ENCODE measurements around the gene EFCC1.

EFCC1 gene, protein sequence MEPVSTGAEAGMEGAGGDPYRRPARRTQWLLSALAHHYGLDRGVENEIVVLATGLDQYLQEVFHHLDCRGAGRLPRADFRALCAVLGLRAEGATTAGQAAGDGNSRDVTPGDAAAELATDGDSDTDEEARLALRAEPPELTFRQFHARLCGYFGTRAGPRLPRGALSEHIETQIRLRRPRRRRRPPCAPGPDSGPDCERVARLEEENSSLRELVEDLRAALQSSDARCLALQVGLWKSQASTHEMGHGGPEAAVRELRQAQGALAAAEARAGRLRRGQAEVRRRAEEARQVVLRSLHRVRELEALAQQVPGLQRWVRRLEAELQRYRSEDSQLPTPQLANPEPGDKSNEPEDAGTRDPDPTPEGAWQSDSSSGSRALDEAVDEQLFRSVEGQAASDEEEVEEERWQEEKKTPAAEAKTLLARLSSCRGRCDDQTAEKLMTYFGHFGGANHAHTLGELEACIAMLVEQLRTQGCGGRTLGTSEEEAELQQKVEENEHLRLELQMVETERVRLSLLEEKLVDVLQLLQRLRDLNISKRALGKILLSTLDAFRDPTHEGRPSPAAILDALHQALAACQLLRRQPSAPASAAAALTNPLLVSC

DNA sequence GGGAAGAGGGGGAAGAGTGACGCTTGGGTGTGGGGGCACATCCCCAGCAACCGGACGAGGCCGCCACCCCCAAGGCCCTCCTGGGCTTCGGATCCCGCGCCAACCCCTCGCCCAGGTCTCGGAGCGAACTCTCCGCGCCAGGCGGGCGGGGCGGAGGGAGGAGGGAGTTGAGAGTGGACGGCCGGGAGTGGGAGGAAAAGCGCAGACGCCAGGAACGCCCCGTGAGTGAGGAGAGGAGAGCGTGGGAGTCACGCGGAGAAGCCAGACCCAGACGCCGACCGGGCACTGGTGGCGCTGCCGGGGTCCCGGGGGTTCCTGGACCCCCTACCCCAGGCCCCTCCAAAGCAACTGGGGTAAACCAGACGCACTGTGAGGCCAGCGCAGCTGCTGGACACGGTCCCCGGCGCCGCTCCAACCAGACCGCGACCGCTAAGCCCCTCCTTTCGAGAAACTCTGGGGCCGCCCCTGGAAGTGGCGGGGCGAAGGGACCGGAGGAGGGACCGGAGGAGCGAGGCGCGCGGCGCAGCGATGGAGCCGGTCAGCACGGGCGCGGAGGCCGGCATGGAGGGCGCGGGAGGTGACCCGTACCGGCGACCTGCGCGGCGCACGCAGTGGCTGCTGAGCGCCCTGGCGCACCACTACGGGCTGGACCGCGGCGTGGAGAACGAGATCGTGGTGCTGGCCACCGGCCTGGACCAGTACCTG, at the start of gene EFCC1:
EFCC1 (plus strand) TSS at position 204 of the 705 bp plus-strand sequence; CDS start at position 529, 325 bp downstream.
- TF ChIP-seq CTCF (IDR thresholded peaks at IDR 0.05; ENCODE audit: low read depth, low read length) = no peak
- no peak for DNase-seq (ENCODE audit: extremely low read depth, low read depth)

DNA sequence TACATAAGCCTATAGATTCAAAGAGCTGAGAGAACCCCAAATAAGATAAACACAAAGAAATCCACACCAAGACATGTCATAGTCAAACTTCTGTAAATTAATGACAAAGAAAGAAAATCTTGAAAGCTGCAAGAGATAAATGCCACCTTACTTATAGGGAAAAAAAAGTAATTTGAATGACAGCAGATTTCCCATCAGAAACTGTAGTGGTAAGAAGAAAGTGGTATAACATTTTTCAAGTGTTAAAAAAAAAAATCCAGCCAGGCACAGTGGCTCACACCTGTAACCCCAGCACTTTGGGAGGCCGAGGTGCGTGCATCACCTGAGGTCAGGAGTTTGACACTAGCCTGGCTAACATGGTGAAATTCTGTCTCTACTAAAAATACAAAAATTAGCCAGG, 44.7 kb upstream of the EFCC1 start:
- no peak for DNase-seq (ENCODE audit: extremely low read depth, low read depth)
- TF ChIP-seq CTCF (IDR thresholded peaks at IDR 0.05; ENCODE audit: low read depth, low read length) = no peak

DNA sequence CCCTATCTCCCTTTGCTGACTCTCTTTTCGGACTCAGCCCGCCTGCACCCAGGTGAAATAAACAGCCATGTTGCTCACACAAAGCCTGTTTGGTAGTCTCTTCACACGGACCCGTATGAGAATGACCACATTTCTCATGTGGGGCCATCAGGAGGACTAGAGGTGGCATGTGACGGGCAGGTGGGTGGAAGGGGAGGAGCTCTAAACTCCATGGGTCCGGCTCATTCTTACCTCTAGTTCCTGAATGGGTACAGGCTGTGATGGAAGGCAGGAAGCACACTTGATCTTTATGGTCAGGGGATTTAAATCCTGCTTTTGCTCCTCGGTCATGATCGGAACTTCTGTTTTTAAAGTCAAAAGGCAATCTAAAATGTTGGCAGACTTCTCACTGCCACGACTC, 35.8 kb upstream of the EFCC1 start:
- no peak for TF ChIP-seq CTCF (IDR thresholded peaks at IDR 0.05; ENCODE audit: low read depth, low read length)
- no peak for DNase-seq (ENCODE audit: extremely low read depth, low read depth)

- no peak for DNase-seq (ENCODE audit: extremely low read depth, low read depth)
- no peak for TF ChIP-seq CTCF (IDR thresholded peaks at IDR 0.05; ENCODE audit: low read depth, low read length)
Observed at GRCh38 chr3:128965818-128966217, 35.3 kb upstream of the EFCC1 start.

- no peak for DNase-seq (ENCODE audit: extremely low read depth, low read depth)
- TF ChIP-seq CTCF (IDR thresholded peaks at IDR 0.05; ENCODE audit: low read depth, low read length) = no peak
Observed at GRCh38 chr3:128967748-128968355, 33.3 kb upstream of the EFCC1 start.

DNA sequence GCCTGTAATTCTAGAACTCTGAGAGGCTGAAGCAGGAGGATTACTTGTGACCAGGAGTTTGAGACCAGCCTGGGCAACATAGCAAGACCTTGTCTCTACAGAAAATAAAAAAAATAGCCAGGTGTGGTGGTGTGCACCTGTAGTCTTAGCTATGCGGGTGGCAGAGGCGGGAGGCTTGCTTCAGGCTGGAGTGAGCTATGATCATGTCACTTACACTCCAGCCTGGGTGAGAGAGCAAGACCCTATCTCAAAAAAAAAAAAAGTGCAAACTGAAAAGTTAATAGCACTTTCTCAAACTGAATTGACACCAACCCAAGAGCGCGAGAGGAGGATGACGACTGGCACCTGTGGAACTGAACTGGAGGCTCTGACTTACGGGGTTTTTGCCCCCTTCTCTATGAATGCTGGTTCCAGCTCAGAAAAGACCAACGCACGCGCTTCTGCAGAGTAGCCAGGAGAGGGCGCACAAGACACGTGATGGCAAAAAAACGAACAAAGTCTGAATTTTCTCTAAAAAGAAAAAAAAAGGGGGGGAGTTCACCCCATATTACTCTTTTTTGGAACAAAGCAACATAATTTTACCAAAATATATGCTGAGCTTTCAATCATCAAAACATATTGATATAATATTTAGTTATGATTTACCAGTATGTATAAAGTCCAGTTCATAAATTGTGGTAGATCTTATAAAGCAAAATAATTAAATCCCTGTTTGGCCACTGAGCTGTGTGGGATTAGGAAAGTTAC, 30.9 kb upstream of the EFCC1 start:
- no peak for DNase-seq (ENCODE audit: extremely low read depth, low read depth)
- peak; percentile 96 for TF ChIP-seq CTCF (IDR thresholded peaks at IDR 0.05; ENCODE audit: low read depth, low read length)
